IMR-90 (cell line): Measurements from ENCODE around the gene XPO6. TPM values are rescaled to one million over a fixed set of nuclear protein-coding genes. Genes with fewer than 3 reads are reported as not detected.
A peak's percentile ranks its signal among the peaks of the same experiment; 100 is the strongest.

Experiments
- ATAC-seq: fragments of 200-7000 bp; cut with Tn5 transposase; 2 replicates; pipeline ENCODE4 v1.9.1; 2020; ENCODE audit warnings: low read depth, mild to moderate bottlenecking, moderate library complexity
- BruUV-seq: library from RNA; stranded (reverse); fragments of 400-500 nt; replicated peaks from 2 replicates; lab custom pipeline; 2021; lab: Mats Ljungman, UMichigan
- CTCF ChIA-PET: fragments of 300-600 bp; formaldehyde crosslinking; extraction: SDS; loops from one replicate; lab custom pipeline; 2021; ENCODE audit warnings: antibody characterized with exemption; lab: Yijun Ruan, JAX
- POLR2A ChIA-PET: fragments of 300-600 bp; sonication (Branson Sonifier 250); formaldehyde crosslinking; loops from one replicate; lab custom pipeline; 2022; ENCODE audit warnings: antibody characterized with exemption; ENCODE audit not compliant: unreplicated experiment; lab: Charles Lee
- DNase-seq: peaks from one replicate; pipeline ENCODE4 v3.0.0; 2013
- H2AFZ ChIP-seq: replicated peaks from 2 replicates; pipeline ENCODE3; 2013; ENCODE audit warnings: low read length, mild to moderate bottlenecking; ENCODE audit not compliant: poor library complexity
- H2AK5ac ChIP-seq: 2 replicates; pipeline ENCODE4 v1.6.1; 2013; ENCODE audit warnings: low read depth, low read length, inconsistent platforms
- H2AK9ac ChIP-seq: replicated peaks from 2 replicates; pipeline ENCODE3; 2013; ENCODE audit warnings: mild to moderate bottlenecking, low read depth, low read length, moderate library complexity; ENCODE audit not compliant: poor library complexity
- H2BK120ac ChIP-seq: 2 replicates; pipeline ENCODE4 v1.6.1; 2013; ENCODE audit warnings: low read depth, low read length, inconsistent platforms
- H2BK15ac ChIP-seq: 3 replicates; pipeline ENCODE4 v1.6.1; 2013; ENCODE audit warnings: low read depth, low read length, inconsistent platforms
- H2BK20ac ChIP-seq: 2 replicates; pipeline ENCODE4 v1.6.1; 2013; ENCODE audit warnings: low read depth, mild to moderate bottlenecking, inconsistent platforms, low read length, moderate library complexity
- H2BK5ac ChIP-seq: 2 replicates; pipeline ENCODE4 v1.6.1; 2013; ENCODE audit warnings: mild to moderate bottlenecking, low read depth, low read length, inconsistent platforms; ENCODE audit not compliant: poor library complexity, severe bottlenecking
- H3K14ac ChIP-seq: replicated peaks from 2 replicates; pipeline ENCODE4 v1.6.1; 2013; ENCODE audit warnings: low read depth, low read length, inconsistent platforms
- H3K18ac ChIP-seq: 2 replicates; pipeline ENCODE4 v1.6.1; 2013; ENCODE audit warnings: low read depth, low read length, control low read depth
- H3K23ac ChIP-seq: 2 replicates; pipeline ENCODE4 v1.6.1; 2013; ENCODE audit warnings: low read depth, low read length, inconsistent platforms
- H3K27ac ChIP-seq: 2 replicates; pipeline ENCODE4 v1.5.1; 2013; ENCODE audit warnings: mild to moderate bottlenecking, control low read depth, low read length; ENCODE audit not compliant: insufficient read depth
- H3K27me3 ChIP-seq: 2 replicates; pipeline ENCODE4 v1.6.1; 2013; ENCODE audit warnings: low read length; ENCODE audit not compliant: control insufficient read depth, insufficient read depth
- H3K36me3 ChIP-seq: 2 replicates; pipeline ENCODE4 v1.6.1; 2013; ENCODE audit warnings: low read length, mixed read lengths; ENCODE audit not compliant: control insufficient read depth, insufficient read depth
- H3K4ac ChIP-seq: 2 replicates; pipeline ENCODE4 v1.6.1; 2013; ENCODE audit warnings: low read depth, low read length, inconsistent platforms
- H3K4me1 ChIP-seq: 2 replicates; pipeline ENCODE4 v1.6.1; 2013; ENCODE audit warnings: low read length, mixed read lengths; ENCODE audit not compliant: control insufficient read depth, insufficient read depth
- H3K4me2 ChIP-seq: 2 replicates; pipeline ENCODE4 v1.6.1; 2013; ENCODE audit warnings: low read depth, mild to moderate bottlenecking, control low read depth, low read length, moderate library complexity
- H3K4me3 ChIP-seq: 2 replicates; pipeline ENCODE4 v1.5.1; 2013; ENCODE audit warnings: low read depth, mild to moderate bottlenecking, control low read depth, low read length, moderate library complexity; ENCODE audit not compliant: insufficient read depth
- H3K56ac ChIP-seq: 2 replicates; pipeline ENCODE4 v1.6.1; 2013; ENCODE audit warnings: low read length, inconsistent platforms; ENCODE audit not compliant: insufficient read depth; ENCODE audit errors: extremely low read depth
- H3K79me1 ChIP-seq, 2 experiments: 2 replicates each; pipeline ENCODE4 v1.6.1; 2013; ENCODE audit warnings: low read length in 2 of 2, inconsistent platforms in 1 of 2, low read depth in 1 of 2
- H3K9ac ChIP-seq: 2 replicates; pipeline ENCODE4 v1.6.1; 2013; ENCODE audit warnings: low read depth, low read length, control low read depth
- H3K9me1 ChIP-seq: 2 replicates; pipeline ENCODE4 v1.6.1; 2013; ENCODE audit warnings: low read length, inconsistent platforms; ENCODE audit not compliant: insufficient read depth
- H3K9me3 ChIP-seq: 2 replicates; pipeline ENCODE4 v1.6.1; 2013; ENCODE audit warnings: low read length; ENCODE audit not compliant: control insufficient read depth, insufficient read depth
- H4K20me1 ChIP-seq: 2 replicates; pipeline ENCODE4 v1.6.1; 2013; ENCODE audit warnings: low read length, inconsistent platforms; ENCODE audit not compliant: insufficient read depth
- H4K5ac ChIP-seq: 2 replicates; pipeline ENCODE4 v1.6.1; 2013; ENCODE audit warnings: mild to moderate bottlenecking, low read depth, low read length, control low read depth
- H4K8ac ChIP-seq, 2 experiments: 2 replicates each; pipeline ENCODE4 v1.6.1; 2013; ENCODE audit warnings: low read depth in 2 of 2, low read length in 2 of 2, control low read depth in 1 of 2, inconsistent platforms in 1 of 2
- H4K91ac ChIP-seq: 2 replicates; pipeline ENCODE4 v1.6.1; 2013; ENCODE audit warnings: low read depth, low read length, inconsistent platforms; ENCODE audit not compliant: insufficient read depth
- CEBPB ChIP-seq: IDR thresholded peaks from 2 replicates; pipeline ENCODE4 v1.6.1; 2012; ENCODE audit warnings: low read depth, low read length, improper control_type of control experiment
- CHD1 ChIP-seq: IDR thresholded peaks from 2 replicates; pipeline ENCODE4 v1.6.1; 2012; ENCODE audit warnings: low read depth, low read length, improper control_type of control experiment
- FOS ChIP-seq: fragments of 150-350 bp; IDR thresholded peaks from 2 replicates; pipeline ENCODE4 v1.6.1; 2016; ENCODE audit warnings: low read depth, low read length
- MAZ ChIP-seq: IDR thresholded peaks from 2 replicates; pipeline ENCODE4 v1.6.1; 2012; ENCODE audit warnings: low read depth, mild to moderate bottlenecking, low read length, improper control_type of control experiment, moderate library complexity, borderline replicate concordance
- NFE2L2 ChIP-seq: fragments of 150-350 bp; IDR thresholded peaks from 2 replicates; pipeline ENCODE4 v1.6.1; 2016; ENCODE audit warnings: low read depth, mild to moderate bottlenecking, low read length
- RAD21 ChIP-seq: IDR thresholded peaks from 2 replicates; pipeline ENCODE4 v1.6.1; 2012; ENCODE audit warnings: low read length, improper control_type of control experiment
- SMC3 ChIP-seq: fragments of 150-350 bp; IDR thresholded peaks from 2 replicates; pipeline ENCODE4 v1.6.1; 2016; ENCODE audit warnings: low read depth, mild to moderate bottlenecking, antibody characterized with exemption, low read length, moderate library complexity
- WGBS, 2 experiments: methylation state at CpG; one replicate each; pipeline versions ENCODE4 v1.1.5 to v1.1.7; 2013; ENCODE audit warnings: missing lambda C conversion rate in 2 of 2; ENCODE audit not compliant: insufficient read length in 1 of 2; ENCODE audit errors: extremely low coverage in 2 of 2; 5-methylcytosine and 5-hydroxymethylcytosine counted together
- dilution Hi-C: fragments of 300-500 bp; cut with HindIII; formaldehyde crosslinking; loops from one replicate; pipeline ENCODE4 v1.14.3; 2018; ENCODE audit warnings: low sequenced_read_pairs; ENCODE audit not compliant: unreplicated experiment
- in situ Hi-C: fragments of 300-500 bp; cut with MboI; formaldehyde crosslinking; loops from 3 replicates; pipeline ENCODE4 v1.14.3; 2019; ENCODE audit warnings: low sequenced_read_pairs, inconsistent platforms, mixed read lengths
- intact Hi-C: fragments of 100-400 bp; cut with micrococcal nuclease; formaldehyde crosslinking; loops from 2 replicates; pipeline ENCODE4 v1.10.0; 2022
- polyA plus RNA-seq, 3 experiments: library from polyadenylated mRNA; depleted of rRNA; stranded (reverse); fragments of >200 nt; gene quantifications; 2 replicates each; pipeline ENCODE4 v1.2.3, GENCODE V29; 2012; ENCODE audit warnings: low replicate concordance in 1 of 3
- total RNA-seq: library from RNA; depleted of rRNA; stranded (reverse); fragments of >200 nt; gene quantifications from 2 replicates; pipeline ENCODE4 v1.2.3, GENCODE V29; 2012
- TF ChIP-seq, protein P1 (sequence below): fragments of 150-350 bp; IDR thresholded peaks from 2 replicates; pipeline ENCODE4 v1.6.1; 2017; ENCODE audit warnings: mild to moderate bottlenecking, antibody characterized with exemption, low read length, low read depth

The XPO6 gene
- total and polyA plus RNA-seq, 2 of the 4 experiments (the other 2 are of a cell fraction): 108 to 184 TPM

DNA sequence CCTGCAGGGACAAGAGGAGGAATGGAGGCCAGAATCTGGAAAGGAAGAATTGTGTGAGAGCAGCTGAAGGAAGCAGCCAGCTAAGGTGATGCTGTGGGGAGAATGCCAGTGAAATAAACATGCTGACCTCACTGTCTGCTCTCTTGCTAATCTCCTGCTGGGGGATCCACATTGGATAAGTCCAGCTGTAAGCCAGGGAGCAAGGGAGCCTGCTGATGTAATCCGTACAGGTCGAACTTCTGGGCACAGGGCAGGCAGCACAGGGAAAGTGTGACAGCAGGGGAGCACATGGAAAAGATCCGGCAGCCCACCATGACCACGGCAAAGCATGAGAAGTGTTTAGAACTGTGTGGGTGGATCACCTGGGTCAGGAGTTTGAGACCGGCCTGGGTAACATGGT lies 7.5 kb upstream of the XPO6 start:
- H3K4me2 ChIP-seq: no peak overlapping the region
- no peak overlapping the region for H2AK5ac ChIP-seq
- no peaks in the 10 kb centered on the region for H3K4me1 ChIP-seq
- no peaks in the 10 kb centered on the region for H3K36me3 ChIP-seq
- H4K5ac ChIP-seq: no peak overlapping the region; the same call in 1 of the 2 replicates
- intact Hi-C loops: loop anchor here (10.0 kb wide), 1 partner anchor 434 kb away; no protein-coding TSS in a partner anchor
- 71% methylated on average over 4 of the region's 5 CpGs; no CpG with 5 or more reads in 1 of the 2 experiments for WGBS, 2 experiments
- no peak overlapping the region for H3K56ac ChIP-seq
- H3K79me1 ChIP-seq: no peaks in the 10 kb centered on the region
- no TSS peak for BruUV-seq
- POLR2A ChIA-PET: no interaction called here
- H2BK15ac ChIP-seq: no peak overlapping the region
- H2BK20ac ChIP-seq: no peak overlapping the region
- H3K4me3 ChIP-seq: no peak overlapping the region
- no peak overlapping the region for H4K91ac ChIP-seq
- H2BK120ac ChIP-seq: no peak overlapping the region
- H3K9me1 ChIP-seq: no peaks in the 10 kb centered on the region
- dilution Hi-C loops: no loop called here
- no peak overlapping the region for H3K4ac ChIP-seq
- no peak overlapping the region for H4K8ac ChIP-seq
- DNase-seq: peak; percentile 61
- H3K23ac ChIP-seq: no peak overlapping the region
- TF ChIP-seq MAZ (no peak), CHD1 (no peak), SMC3 (no peak), RAD21 (no peak), FOS (no peak), CEBPB (no peak), NFE2L2 (no peak)
- TF ChIP-seq, protein P1, sequence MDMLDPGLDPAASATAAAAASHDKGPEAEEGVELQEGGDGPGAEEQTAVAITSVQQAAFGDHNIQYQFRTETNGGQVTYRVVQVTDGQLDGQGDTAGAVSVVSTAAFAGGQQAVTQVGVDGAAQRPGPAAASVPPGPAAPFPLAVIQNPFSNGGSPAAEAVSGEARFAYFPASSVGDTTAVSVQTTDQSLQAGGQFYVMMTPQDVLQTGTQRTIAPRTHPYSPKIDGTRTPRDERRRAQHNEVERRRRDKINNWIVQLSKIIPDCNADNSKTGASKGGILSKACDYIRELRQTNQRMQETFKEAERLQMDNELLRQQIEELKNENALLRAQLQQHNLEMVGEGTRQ: no peak
- no peak overlapping the region for H2BK5ac ChIP-seq
- no peak overlapping the region for H2AK9ac ChIP-seq
- H3K27ac ChIP-seq: no peak overlapping the region
- H2AFZ ChIP-seq: no peak overlapping the region
- no peaks in the 10 kb centered on the region for H3K9me3 ChIP-seq
- H4K20me1 ChIP-seq: no peaks in the 10 kb centered on the region
- no peak overlapping the region for H3K14ac ChIP-seq
- CTCF ChIA-PET: no interaction called here
- H3K27me3 ChIP-seq: no peaks in the 10 kb centered on the region
- H3K18ac ChIP-seq: no peak overlapping the region
- ATAC-seq: peak; percentile 41; the same call in 1 of the 2 replicates
- in situ Hi-C loops: no loop called here
- H3K9ac ChIP-seq: no peak overlapping the region
